GM21390 (cell line): ENCODE results near the gene NPHP4.
"Not testable (repeated sequence)": the region's sequence is repeated elsewhere in the genome, so short reads cannot be mapped to it uniquely, and the experiment has no call there.

Source experiments
- ATAC-seq: cut with Tn5 transposase; IDR thresholded peaks from one replicate; pipeline ENCODE4 v1.9.1; 2021; ENCODE audit not compliant: unreplicated experiment

NPHP4 gene

GRCh38 chr1:5898266-5898665, 94.0 kb downstream of the NPHP4 start:
- ATAC-seq: no peak

- no peak for ATAC-seq
These were observed 95.2 kb downstream of the NPHP4 start for GRCh38 chr1:5896706-5897660.

- no peak for ATAC-seq
These were observed 96.5 kb downstream of the NPHP4 start for GRCh38 chr1:5895446-5896406.

GRCh38 chr1:5893699-5894278, 98.4 kb downstream of the NPHP4 start:
- ATAC-seq: not testable (repeated sequence)

- ATAC-seq: no peak
These were observed 99.9 kb downstream of the NPHP4 start for GRCh38 chr1:5892329-5892728.

- ATAC-seq: no peak
These were observed 100.5 kb downstream of the NPHP4 start for GRCh38 chr1:5891736-5892135.

- ATAC-seq: no peak
These were observed 101.1 kb downstream of the NPHP4 start for GRCh38 chr1:5891137-5891536.

GRCh38 chr1:5890346-5891106, 101.7 kb downstream of the NPHP4 start:
- no peak for ATAC-seq

- no peak for ATAC-seq
These were observed 102.3 kb downstream of the NPHP4 start for GRCh38 chr1:5889901-5890300.

- no peak for ATAC-seq
These were observed 102.8 kb downstream of the NPHP4 start for GRCh38 chr1:5889462-5889861.

- no peak for ATAC-seq
These were observed 103.5 kb downstream of the NPHP4 start for GRCh38 chr1:5888606-5889211.

GRCh38 chr1:5887971-5888361, 104.3 kb downstream of the NPHP4 start:
- ATAC-seq: no peak

- no peak for ATAC-seq
These were observed 104.8 kb downstream of the NPHP4 start for GRCh38 chr1:5887349-5887970.

GRCh38 chr1:5886541-5887348, 105.5 kb downstream of the NPHP4 start:
- ATAC-seq: no peak

- ATAC-seq: no peak
These were observed 106.1 kb downstream of the NPHP4 start for GRCh38 chr1:5886140-5886483.

- no peak for ATAC-seq
These were observed 106.6 kb downstream of the NPHP4 start for GRCh38 chr1:5885471-5886139.

GRCh38 chr1:5884110-5884509, 108.1 kb downstream of the NPHP4 start:
- ATAC-seq: no peak
